GM12872 (cell line): ENCODE measurements around the gene RPTOR.

ENCODE experiments used
- TF ChIP-seq, protein P1 (sequence below): IDR thresholded peaks from 3 replicates; pipeline ENCODE4 v1.5.1; 2011; ENCODE audit warnings: low read depth, mild to moderate bottlenecking, low read length, moderate library complexity; ENCODE audit not compliant: insufficient read depth

Gene RPTOR

DNA sequence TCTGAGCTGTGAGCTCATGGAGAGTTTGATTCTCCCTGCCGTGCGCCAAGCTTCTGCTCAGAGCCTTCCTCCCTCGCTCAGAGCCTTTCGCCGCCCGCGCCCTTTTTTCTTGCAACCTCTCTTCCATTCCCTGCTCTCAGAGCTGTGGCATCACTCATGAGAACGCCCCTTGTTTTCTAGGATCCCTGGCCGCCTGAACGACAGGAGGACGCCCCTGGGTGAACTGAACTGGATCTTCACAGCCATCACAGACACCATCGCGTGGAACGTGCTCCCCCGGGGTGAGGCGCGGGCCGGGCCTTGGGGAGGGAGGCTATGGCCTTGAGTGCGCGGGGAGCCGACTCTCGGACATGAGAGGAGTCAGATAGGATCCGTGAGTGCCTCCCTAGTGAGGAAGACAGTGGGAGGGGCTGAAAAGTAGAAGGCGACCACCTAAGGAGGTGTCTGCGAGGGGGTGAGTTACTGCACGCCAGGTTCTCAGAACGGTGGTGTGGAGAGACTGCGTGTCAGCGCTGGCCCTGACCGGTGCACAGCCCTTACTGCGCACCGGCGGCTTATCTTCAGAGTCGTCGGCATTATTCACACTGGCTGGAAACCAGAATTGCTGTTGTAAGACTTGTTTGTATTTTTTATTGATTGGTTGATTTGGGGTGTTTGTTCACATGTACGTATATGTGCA lies 277.5 kb downstream of the RPTOR start:
- TF ChIP-seq, protein P1, sequence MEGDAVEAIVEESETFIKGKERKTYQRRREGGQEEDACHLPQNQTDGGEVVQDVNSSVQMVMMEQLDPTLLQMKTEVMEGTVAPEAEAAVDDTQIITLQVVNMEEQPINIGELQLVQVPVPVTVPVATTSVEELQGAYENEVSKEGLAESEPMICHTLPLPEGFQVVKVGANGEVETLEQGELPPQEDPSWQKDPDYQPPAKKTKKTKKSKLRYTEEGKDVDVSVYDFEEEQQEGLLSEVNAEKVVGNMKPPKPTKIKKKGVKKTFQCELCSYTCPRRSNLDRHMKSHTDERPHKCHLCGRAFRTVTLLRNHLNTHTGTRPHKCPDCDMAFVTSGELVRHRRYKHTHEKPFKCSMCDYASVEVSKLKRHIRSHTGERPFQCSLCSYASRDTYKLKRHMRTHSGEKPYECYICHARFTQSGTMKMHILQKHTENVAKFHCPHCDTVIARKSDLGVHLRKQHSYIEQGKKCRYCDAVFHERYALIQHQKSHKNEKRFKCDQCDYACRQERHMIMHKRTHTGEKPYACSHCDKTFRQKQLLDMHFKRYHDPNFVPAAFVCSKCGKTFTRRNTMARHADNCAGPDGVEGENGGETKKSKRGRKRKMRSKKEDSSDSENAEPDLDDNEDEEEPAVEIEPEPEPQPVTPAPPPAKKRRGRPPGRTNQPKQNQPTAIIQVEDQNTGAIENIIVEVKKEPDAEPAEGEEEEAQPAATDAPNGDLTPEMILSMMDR = no peak

DNA sequence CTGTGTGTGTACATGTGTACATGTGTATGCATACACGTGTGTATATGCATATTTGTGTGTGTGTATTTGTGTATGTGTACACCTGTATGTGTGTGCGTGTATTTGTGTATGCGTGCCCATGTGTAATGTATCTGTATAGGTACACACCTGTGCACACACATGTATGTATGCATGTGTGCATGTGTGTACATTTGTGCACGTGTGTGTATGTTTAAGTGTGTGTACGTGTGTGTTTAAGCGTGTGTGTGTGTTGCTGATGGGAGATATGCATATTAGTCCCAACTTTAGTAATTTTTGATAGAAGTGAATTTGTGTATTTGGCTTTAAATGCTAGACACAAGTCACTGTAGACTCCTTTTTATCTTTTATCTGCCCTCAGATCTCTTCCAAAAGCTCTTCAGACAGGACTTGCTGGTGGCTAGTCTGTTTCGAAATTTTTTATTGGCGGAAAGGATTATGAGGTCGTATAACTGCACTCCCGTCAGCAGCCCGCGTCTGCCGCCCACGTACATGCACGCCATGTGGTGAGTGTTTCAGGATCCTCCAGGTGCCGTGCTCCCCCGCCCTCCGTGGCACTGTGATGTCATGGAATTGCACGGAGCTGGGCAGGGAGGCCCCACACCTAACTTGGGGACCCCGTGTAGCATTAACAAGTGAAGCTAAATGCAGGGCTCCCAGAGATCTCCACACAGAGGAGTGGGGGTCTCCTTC lies 278.2 kb downstream of the RPTOR start:
- TF ChIP-seq, protein P1 = no peak

DNA sequence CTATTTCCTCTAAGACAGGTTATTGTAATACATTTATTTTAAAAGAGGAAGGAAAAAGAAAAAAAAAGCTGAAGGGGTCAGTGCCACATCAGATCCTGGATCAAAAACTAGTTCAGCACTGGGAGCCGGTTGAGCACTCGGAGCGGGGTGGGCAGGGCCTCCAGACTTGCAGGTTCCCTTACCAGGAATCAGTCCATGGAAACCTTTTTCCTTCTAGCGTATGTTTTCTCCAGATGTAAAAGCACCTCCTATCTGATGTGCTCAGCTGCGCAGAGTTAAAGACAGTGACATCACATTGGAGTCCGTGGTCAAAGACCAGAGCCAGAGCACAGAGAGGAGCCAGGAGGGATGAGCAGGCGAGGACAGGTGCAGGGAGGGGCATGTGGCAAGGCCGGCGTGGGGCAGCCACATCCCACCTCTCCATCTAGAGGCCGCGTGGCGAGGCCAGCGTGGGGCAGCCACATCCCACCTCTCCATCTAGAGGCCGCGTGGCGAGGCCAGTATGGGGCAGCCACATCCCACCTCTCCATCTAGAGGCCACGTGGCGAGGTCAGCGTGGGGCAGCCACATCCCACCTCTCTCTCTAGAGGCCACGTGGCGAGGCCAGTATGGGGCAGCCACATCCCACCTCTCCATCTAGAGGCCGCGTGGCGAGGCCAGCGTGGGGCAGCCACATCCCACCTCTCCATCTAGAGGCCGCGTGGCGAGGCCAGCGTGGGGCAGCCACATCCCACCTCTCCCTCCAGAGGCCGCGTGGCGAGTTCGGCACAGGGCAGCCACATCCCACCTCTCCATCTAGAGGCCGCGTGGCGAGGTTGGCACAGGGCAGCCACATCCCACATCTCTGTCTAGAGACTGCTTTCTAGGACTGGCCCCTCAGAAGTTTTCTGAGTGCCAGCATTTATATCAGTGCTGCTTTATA lies 280.2 kb downstream of the RPTOR start:
- TF ChIP-seq, protein P1 = no peak

DNA sequence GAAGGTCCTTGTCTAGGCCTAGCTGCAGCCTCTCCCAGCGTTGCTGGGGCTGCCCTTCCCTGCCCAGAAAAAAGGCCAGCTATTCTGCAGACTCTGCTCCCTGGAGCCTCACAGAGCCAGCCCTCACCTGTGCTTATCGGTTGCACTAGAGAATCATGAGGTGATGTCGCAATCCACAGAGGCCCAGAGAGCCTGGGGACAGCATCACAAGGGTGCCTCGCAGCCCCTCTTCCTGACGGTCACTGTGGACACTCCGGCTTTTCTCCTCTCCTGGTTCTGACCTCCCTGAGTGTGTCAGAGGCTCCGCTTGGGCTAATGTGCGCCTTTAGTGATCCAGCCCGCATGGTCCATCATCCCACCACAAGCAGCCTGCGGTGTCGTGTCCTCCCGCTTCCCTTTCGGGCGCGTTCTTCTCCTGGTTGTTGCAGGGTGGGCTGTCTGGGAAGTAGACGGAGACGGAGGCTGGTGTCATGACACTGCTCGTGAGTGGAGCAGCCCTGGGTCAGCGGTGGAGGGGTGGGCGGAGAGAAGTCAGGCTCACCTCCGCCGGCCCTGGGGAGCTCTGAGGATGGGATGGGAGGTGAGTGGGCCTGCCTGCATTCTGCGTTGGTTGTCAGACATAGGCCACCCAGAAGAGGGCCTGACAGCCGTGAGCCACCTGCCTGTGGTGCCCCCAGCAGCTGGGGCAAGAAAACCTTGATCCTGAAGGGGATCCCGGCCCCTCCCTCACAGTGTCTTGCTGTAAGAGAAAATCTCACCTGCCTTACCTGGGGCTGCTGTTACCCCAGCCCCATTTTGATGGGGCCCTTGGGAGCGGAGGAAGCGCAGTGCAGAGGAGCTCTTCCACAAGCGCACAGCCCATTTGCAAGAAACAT lies 281.1 kb downstream of the RPTOR start:
- TF ChIP-seq, protein P1 = no peak

DNA sequence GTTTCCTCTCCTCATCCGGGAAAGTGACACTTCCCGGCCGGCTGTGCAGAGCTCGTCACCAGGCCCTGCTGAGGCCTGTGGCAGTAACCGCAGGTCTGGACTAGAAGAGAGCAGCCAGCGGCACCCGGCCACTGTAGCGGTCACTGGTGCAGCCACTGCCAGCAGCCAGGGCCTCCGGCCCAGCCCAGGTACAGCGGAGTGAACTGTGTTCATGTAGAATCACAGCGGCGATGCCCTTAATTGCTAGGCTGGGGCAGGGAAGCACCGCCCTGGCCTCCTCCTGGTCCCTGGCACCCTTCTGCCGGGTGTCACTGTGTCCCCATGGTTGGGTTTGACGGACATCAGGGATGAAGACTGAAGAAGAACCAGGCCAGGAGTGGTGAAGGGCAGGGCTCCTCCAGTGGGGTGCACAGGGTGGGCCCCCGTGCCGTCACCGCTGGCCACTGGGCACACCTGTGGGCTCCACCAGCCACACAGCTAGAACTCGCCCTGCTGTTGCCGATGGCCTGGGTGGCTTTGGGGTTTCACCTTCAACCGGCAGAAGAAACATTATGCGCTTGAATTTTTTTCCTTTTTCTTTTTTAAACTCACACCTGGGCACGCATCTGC lies 281.8 kb downstream of the RPTOR start:
- TF ChIP-seq, protein P1 = no peak

DNA sequence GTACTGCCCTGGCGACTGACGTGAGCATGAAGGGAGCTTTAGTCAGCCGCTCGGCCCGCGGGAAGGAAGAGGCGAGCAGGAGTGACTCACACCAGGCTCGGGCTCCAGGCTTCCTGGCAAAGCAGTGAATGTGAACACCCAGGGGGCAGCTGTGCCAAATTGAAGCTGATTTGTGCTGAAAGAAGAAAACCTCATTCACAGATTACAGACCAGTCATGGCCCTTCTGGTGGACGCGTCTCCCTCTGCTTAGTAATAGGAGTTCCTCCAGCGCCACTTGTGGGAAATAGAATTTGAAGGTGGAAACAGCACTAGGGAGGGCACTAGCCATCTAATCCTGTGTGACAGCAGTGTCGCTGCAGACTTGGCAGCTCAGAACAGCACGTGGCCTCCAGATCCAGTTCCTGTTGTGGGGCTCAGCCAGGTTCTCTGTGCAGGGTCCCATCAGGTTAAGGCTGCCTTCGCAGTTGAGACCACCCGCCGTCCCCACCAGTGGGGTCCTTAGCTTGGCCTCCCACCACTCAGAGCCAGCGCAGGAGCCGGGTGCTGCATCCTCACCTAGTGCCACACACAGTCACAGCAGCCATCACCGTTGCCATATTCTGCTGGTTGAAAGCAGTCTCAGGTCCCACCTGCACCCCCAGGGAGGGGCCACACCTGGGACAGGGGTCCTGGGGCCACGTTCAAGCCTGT lies 282.5 kb downstream of the RPTOR start:
- TF ChIP-seq, protein P1 = no peak
